Measurements from ENCODE around the gene TMEM30A.

DNA sequence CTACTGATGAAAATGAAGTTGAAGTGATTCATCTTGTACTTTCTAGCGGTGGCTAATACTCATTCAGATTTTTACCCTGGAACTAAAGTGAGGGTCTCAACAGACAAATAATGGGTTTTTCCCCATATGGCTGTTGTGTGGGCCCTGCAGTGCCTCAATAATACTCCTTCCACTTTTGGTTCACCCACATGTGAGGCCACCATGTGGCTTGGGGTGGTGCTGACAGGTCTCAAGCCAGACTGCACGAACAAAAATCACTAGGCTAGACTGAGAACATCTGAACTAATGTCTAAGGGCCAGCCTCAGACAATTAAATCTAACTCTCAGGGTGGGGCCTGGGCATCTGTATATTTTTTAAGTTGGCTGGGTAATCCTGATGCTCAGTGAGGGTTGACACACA lies 70.9 kb downstream of the TMEM30A start:
- TF ChIP-seq, protein P1, sequence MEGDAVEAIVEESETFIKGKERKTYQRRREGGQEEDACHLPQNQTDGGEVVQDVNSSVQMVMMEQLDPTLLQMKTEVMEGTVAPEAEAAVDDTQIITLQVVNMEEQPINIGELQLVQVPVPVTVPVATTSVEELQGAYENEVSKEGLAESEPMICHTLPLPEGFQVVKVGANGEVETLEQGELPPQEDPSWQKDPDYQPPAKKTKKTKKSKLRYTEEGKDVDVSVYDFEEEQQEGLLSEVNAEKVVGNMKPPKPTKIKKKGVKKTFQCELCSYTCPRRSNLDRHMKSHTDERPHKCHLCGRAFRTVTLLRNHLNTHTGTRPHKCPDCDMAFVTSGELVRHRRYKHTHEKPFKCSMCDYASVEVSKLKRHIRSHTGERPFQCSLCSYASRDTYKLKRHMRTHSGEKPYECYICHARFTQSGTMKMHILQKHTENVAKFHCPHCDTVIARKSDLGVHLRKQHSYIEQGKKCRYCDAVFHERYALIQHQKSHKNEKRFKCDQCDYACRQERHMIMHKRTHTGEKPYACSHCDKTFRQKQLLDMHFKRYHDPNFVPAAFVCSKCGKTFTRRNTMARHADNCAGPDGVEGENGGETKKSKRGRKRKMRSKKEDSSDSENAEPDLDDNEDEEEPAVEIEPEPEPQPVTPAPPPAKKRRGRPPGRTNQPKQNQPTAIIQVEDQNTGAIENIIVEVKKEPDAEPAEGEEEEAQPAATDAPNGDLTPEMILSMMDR (IDR thresholded peaks at IDR 0.05; ENCODE audit: low read depth, low read length, missing input control): no peak
- TF ChIP-seq, protein P2, sequence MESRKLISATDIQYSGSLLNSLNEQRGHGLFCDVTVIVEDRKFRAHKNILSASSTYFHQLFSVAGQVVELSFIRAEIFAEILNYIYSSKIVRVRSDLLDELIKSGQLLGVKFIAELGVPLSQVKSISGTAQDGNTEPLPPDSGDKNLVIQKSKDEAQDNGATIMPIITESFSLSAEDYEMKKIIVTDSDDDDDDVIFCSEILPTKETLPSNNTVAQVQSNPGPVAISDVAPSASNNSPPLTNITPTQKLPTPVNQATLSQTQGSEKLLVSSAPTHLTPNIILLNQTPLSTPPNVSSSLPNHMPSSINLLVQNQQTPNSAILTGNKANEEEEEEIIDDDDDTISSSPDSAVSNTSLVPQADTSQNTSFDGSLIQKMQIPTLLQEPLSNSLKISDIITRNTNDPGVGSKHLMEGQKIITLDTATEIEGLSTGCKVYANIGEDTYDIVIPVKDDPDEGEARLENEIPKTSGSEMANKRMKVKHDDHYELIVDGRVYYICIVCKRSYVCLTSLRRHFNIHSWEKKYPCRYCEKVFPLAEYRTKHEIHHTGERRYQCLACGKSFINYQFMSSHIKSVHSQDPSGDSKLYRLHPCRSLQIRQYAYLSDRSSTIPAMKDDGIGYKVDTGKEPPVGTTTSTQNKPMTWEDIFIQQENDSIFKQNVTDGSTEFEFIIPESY (IDR thresholded peaks at IDR 0.05): no peak
- TF ChIP-seq GABPA (IDR thresholded peaks at IDR 0.05 in 1 of 2, conservative IDR thresholded peaks at IDR 0.05 in 1 of 2): no peak
- TF ChIP-seq, protein P3, sequence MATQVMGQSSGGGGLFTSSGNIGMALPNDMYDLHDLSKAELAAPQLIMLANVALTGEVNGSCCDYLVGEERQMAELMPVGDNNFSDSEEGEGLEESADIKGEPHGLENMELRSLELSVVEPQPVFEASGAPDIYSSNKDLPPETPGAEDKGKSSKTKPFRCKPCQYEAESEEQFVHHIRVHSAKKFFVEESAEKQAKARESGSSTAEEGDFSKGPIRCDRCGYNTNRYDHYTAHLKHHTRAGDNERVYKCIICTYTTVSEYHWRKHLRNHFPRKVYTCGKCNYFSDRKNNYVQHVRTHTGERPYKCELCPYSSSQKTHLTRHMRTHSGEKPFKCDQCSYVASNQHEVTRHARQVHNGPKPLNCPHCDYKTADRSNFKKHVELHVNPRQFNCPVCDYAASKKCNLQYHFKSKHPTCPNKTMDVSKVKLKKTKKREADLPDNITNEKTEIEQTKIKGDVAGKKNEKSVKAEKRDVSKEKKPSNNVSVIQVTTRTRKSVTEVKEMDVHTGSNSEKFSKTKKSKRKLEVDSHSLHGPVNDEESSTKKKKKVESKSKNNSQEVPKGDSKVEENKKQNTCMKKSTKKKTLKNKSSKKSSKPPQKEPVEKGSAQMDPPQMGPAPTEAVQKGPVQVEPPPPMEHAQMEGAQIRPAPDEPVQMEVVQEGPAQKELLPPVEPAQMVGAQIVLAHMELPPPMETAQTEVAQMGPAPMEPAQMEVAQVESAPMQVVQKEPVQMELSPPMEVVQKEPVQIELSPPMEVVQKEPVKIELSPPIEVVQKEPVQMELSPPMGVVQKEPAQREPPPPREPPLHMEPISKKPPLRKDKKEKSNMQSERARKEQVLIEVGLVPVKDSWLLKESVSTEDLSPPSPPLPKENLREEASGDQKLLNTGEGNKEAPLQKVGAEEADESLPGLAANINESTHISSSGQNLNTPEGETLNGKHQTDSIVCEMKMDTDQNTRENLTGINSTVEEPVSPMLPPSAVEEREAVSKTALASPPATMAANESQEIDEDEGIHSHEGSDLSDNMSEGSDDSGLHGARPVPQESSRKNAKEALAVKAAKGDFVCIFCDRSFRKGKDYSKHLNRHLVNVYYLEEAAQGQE (IDR thresholded peaks at IDR 0.05): no peak
- no peak for TF ChIP-seq HNF4A (conservative IDR thresholded peaks at IDR 0.05)
- TF ChIP-seq TAF1 (conservative IDR thresholded peaks at IDR 0.05): no peak

Data from liver (tissue), 3 donors.